Stimulated activated CD4-positive, alpha-beta T cell treated with anti-CD3 and anti-CD28 coated beads, Interleukin-2, amount 100 ng/mL, for 4 hours (primary cell): ENCODE measurements around the gene SLC29A1.

Source experiments
- DNase-seq: peaks from one replicate; pipeline ENCODE4 v3.0.0-alpha.2; 2020; ENCODE audit warnings: low read depth

The SLC29A1 gene

DNA sequence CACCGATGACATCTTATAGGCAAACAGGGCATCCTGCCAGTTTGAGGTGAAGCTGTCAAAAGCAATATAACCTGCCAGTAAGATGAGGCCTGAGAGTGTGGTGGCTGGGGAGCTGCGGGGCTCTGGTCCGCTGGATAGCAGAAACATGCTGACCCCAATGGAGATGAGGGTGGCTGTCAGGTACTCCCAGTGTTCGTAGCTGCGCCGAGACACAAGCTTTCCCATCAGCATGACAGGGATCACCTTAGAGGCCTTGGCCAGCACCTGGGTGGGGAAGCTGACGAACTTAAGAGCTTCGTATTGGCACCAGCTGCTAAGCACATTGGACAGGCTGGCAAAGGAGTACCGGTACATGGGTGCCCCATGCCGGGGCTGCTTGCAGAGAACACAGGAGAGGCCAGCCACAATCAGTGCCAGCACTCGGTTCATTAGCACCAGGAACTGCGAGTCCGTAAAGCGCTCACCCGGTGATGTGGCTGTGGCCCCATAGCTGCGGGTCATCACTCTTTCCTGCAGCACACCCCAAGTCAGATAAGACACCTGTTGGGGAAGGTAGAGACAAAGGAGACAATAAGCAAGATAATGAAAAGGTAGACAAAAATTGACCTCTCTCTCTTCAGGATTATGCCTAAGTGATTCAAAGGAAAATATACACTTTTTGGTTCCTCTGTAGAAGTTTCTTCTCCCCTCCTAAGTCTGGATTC, 31.9 kb downstream of the SLC29A1 start:
- no peak for DNase-seq

GRCh38 chr6:44255871-44256774, 32.7 kb downstream of the SLC29A1 start:
- DNase-seq = no peak

GRCh38 chr6:44256775-44257024, 33.3 kb downstream of the SLC29A1 start:
- DNase-seq = no peak

GRCh38 chr6:44257025-44257752, 33.8 kb downstream of the SLC29A1 start, which contains the start of gene SLC35B2:
SLC35B2 (minus strand) TSS chr6:44257528; CDS start chr6:44257410, 118 bp downstream.
- DNase-seq = peak; percentile 51

DNA sequence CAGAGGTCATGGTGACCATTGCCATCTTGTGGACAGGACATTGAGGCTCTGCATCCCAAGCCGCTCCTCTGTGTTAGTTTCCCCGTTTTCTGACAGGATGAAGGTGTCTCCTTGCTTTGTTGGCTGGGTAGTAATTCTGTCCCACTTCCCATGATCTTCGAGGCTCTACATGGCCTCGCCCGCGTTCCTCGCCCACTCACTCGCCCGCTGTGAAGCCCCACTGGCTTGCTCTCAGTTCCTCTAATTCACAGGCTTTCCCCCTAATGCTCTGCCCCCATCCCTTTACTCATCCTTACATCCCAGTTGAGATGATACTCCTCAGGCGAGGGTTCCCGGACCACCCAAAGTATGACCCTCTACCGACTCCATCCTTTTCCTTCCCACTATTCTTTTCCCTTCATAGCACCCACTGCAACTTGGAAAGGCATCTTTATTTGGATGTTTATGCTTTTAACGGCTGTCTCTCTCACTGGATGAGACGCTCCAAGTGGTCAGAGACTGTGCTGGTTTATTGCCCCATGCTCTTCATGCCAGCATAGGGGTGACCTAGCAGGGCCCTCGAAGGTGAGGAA, 34.4 kb downstream of the SLC29A1 start:
- DNase-seq = no peak

GRCh38 chr6:44258325-44258863, 35.0 kb downstream of the SLC29A1 start:
- no peak for DNase-seq

GRCh38 chr6:44258921-44259320, 35.5 kb downstream of the SLC29A1 start:
- DNase-seq = no peak

DNA sequence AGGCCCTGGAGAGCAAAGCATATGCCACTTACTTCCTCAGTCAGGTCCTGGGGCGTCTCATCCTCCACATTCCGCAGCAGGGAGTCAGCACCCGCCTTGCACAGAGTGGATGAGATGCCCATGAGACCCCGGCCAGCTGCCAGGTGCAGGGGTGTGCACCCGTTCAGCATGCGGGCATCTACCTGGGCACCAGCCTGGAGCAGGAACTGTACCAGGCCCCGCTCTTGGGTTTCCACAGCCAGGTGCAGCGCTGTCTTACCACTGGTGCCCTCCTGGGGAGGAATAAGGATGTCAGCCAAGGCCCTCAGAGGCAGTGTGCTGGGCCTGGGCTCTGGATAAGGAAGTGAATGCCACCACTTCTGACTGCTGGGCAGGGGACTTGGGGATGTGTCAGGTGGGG, 36.6 kb downstream of the SLC29A1 start:
- no peak for DNase-seq

- no peak for DNase-seq
Observed at GRCh38 chr6:44260451-44261297, 37.3 kb downstream of the SLC29A1 start.

DNA sequence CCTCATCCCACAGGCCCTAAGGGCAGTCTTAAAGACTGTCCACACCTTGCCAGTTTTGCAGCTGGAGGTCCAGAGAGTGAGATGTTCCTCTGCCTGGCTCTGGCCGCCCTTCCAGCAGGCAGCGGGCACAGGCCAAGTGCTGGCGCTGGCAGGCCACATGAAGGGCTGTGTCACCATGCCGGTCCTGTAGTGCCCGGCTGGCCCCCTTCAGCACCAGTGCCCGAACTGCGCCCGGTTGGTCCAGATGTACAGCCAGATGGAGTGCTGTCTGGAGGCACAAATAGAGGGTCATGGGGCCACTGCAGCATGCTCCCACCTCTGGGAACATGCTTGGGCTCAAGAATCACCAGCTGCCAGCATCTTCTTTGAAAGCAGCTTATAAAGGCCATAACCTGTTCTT, 38.2 kb downstream of the SLC29A1 start:
- DNase-seq = no peak

GRCh38 chr6:44262467-44263353, 39.3 kb downstream of the SLC29A1 start:
- DNase-seq = no peak

DNA sequence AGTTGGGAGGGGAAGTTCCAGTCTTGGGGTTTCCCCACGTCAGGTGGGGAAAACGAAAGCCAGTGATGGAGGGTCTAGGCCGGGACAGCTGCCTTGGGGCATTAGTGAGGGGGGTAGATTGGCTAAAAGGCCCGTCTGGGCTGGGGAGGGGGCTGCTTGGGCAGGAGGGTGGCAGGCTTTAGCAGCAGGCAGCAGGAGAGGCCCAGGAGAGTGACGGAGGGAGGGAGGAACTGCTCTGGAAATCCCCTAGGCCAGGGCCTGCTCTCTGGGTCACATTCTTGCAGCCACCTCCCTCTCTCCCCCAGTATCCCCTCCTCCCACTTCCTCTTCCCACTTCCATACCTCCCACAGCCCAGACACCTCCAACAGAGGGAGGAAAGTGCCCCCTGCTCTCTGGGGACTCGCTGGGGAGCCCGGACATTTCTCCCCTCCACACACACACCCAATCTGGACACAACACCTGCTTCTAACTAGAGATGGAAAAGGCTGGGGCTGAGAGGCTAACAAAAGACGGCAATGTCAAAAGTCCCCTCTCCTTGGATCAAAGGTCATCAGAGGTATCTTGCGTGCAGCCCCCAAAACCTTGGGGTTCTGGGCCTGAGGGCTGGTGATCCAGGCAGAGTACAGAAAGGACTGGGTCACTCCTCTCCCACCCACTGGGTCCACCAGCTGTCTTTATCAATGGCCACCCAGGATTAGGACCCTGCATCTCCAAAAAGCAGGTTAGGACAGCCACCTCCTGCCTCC, 40.1 kb downstream of the SLC29A1 start:
- DNase-seq = no peak

DNA sequence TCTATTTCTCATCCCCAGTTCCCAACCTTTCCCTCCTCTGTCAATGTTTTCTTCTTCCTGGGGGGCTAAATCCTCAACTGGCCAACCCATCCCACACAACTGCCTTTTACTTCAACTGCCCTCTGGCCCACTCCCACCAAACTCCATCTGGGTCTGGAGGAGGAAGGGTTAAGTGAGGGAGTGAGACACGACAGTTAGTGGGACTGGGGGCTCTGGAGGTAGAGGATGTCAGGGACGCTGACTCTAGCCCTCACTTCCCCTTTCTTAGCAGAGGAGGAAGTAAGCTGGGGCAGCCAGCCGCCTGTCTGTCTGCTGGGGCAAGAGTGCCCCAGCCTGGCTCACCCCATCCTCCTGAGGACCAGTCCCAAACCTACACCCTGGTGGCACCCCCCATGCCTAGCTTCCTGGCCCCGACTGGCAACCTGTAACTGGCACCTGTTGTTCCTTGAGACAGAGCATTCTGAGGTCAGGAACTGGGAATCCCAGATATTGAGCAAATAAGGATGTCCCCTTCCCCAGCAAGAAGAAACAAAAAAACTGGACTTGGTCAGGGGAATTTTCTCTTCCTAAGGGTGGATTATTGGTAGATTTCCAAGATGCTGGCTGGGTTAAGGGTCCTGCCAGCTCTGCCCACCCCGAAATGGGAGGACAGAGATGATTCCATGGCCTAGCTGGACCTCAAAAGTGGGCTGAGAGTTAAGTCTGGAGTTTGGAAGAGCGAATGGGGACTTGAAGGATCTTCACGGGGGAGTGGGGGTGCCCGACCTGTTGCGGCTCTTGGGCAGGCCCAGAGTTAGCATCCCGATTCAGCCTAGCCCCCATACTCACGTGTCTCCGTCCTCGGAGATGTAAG, 41.0 kb downstream of the SLC29A1 start:
- DNase-seq = no peak

DNA sequence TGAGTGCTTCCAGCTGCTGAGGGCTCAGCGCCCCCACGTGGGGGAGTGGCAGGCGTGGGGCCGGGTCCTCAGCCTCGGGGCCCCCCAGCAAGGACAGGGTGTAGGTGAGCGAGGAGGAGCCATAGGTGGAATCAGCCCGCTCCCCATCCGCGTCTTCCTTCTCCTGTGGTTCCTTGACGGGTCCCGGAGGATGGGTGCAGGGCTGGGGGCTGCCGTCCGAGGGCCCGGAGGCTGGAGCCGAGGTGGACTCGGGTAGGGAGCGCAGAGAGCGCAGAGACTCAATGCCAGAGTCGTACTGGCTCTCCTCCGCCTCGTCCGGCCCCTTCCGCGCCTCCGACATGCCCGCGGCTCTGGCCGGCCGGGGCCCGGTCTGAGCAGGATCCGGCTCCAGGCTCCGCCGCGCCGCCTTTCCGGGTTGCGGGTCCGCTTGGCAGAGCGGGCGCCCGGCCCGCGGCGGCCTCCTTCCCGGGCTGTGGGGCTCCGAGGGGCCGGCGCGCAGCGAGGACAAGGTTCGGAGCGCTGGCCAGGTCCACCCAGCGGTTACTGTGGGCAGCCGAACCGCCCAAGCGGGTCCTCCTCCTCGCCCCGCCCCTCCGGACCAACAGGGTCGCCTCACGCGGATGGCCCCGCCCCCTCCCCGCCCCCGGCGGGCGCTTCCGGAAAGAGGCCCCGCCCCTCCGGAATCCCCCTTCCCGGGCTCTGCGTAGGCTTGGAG, 41.8 kb downstream of the SLC29A1 start, which contains the start of gene NFKBIE:
Gene NFKBIE (minus strand): TSS at position 545 of the 715 bp plus-strand sequence. CDS start 205 bp downstream, at position 340.
- DNase-seq = peak; percentile 94

DNA sequence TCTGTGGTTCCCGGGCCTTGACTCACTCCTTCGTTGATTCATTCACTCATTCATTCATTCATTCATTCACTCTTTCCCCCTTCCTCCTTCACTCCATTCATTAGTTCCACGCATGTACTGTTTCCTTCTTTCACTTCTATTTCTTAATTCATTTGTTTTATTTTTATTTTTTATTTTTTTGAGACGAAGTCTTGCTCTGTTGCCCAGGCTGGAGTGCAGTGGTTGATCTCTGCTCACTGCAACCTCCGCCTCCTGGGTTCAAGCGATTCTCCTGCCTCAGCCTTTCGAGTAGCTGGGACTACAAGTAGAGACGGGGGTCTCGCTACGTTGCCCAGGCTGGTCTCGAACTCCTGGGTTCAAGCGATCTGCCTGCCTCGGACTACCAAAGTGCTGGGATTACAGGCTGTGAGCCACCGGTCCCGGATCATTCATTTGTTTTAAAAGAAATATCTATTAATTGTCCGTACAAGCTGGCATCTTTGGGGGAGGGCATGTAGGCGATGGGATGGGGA, 42.4 kb downstream of the SLC29A1 start:
- no peak for DNase-seq

GRCh38 chr6:44266347-44266746, 43.0 kb downstream of the SLC29A1 start:
- DNase-seq = no peak

DNA sequence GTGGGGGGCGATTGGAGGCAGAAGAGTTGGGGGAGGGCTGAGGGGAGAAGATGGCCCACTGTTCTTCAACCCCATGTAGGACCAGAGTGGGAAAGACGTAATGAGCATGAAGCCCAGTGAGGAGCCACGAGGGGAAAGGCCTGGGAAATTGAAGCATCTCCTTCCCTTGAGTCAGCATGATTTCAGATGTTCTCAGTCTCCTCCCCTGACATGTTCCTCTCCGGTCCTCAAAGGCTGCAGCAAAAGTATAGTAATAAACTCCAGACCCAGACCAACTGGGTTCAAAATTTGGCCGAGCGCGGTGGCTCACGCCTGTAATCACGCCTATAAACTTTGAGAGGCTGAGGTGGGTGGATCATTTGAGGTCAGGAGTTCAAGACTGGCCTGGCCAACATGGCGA, 43.9 kb downstream of the SLC29A1 start:
- no peak for DNase-seq
